Memory B cell (primary cell): ENCODE data around the gene WIPF3.

ENCODE experiments used
- ATAC-seq: fragments of 150-1000 bp; cut with Tn5 transposase; 2 replicates; pipeline ENCODE4 v1.10.0; 2021; ENCODE audit warnings: low read depth, mild to moderate bottlenecking, moderate library complexity
- DNase-seq, 2 donors: peaks; one replicate each; pipeline ENCODE4 v3.0.0; 2022; ENCODE audit warnings: low spot score in 2 of 2
- H3K27ac Mint-ChIP-seq: one replicate; pipeline ENCODE4 v1.8.0; 2022; ENCODE audit warnings: mild to moderate bottlenecking, moderate library complexity, mixed read lengths
- H3K27me3 Mint-ChIP-seq: one replicate; pipeline ENCODE4 v1.8.0; 2022; ENCODE audit warnings: mixed read lengths
- H3K36me3 Mint-ChIP-seq: one replicate; pipeline ENCODE4 v1.8.0; 2022; ENCODE audit warnings: mild to moderate bottlenecking, mixed read lengths
- H3K4me1 Mint-ChIP-seq: one replicate; pipeline ENCODE4 v1.8.0; 2022; ENCODE audit warnings: mixed read lengths
- H3K4me3 Mint-ChIP-seq: one replicate; pipeline ENCODE4 v1.8.0; 2022; ENCODE audit warnings: mild to moderate bottlenecking, moderate library complexity, mixed read lengths
- H3K9me3 Mint-ChIP-seq: one replicate; pipeline ENCODE4 v1.8.0; 2022; ENCODE audit warnings: mixed read lengths

The WIPF3 gene

DNA sequence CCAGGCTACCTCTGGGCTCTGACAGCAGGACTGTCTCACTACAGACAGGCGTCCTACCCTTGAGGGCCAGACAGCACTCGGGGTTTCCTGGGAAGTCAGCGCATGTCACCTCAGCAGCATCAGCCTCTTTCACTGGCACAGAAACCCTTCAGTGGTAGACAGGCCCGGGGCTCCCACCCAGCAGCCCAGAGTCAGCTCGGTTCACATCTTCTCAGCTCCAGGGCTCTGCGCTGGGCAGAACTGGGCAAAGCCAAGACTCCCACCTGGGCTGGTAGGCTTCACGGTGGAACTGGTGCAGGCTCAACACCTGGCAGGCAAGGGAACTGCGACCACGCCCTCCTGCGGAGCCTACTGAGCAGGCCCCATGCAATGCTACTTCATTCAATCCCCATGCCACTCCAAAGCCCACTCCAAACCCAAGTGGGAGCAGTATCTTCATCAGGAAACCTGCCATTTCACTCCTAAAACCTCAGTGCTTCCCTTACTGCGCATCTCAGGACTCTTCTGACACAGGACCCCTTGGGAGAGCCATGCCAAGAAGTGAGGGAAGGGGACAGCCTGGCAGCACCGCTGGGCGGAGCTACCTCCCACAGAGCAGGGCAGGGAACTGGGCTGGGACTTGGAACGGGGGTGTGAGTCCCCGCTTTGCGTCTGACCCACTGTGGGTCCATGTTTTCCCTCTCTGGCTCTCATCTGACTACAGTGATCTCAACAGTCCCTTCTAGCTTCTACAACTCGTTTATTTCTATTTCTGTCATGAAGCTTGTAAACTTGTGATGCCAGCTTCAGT is 122.9 kb downstream of the WIPF3 start:
- Mint-ChIP-seq H3K27ac (no peak overlapping the region), H3K9me3 (no peaks in the 10 kb centered on the region), H3K4me1 (no peaks in the 10 kb centered on the region), H3K4me3 (no peak overlapping the region), H3K36me3 (peaks cover 19% of the 10 kb centered on the region), H3K27me3 (no peaks in the 10 kb centered on the region)
- no peak for ATAC-seq
- no peak for DNase-seq

DNA sequence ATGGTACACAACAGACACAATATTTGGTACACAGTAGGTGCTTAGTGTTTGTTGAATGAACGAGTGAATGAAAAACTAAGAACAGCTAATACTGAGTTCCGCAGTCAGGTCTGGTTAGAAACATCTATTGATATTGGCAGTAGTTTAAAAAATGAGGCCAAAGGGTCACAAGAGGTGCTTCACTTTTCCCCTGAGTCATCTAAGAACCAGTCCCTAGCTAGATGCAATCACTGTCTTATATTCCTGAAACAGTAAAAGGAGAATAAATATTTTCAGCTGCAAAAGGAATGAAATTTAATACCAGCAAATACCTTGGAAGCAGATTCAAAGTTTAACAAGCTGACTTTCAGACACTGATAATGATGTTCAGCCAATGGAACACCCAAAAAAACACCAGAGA is 128.8 kb downstream of the WIPF3 start:
- no peaks in the 10 kb centered on the region for H3K27me3 Mint-ChIP-seq
- DNase-seq (no peak), ATAC-seq (no peak)
- H3K36me3 Mint-ChIP-seq = peaks cover 35% of the 10 kb centered on the region
- no peaks in the 10 kb centered on the region for H3K9me3 Mint-ChIP-seq
- no peak overlapping the region for H3K4me3 Mint-ChIP-seq
- H3K4me1 Mint-ChIP-seq = no peaks in the 10 kb centered on the region
- no peak overlapping the region for H3K27ac Mint-ChIP-seq

DNA sequence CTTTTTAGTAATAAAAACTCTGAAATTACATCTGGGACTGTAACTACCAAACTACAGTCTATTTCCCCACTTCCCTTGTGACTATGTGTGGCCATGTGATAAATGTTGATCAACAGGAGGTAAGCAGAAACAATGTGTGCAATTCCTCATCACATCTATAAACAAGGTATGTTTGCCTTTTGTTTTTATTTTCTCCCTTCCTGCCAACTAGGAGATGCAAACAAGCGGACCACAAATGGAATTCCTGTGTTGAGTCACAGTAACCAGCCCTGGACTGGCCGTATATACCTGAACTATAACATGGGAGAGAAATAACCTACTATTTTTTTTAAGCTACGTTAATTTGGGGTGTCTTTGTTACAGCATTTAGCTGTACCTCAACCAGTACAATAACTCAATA is 130.8 kb downstream of the WIPF3 start:
- H3K9me3 Mint-ChIP-seq = no peaks in the 10 kb centered on the region
- H3K27me3 Mint-ChIP-seq = no peaks in the 10 kb centered on the region
- no peaks in the 10 kb centered on the region for H3K4me1 Mint-ChIP-seq
- ATAC-seq (no peak), DNase-seq (no peak)
- peaks cover 38% of the 10 kb centered on the region for H3K36me3 Mint-ChIP-seq
- no peak overlapping the region for H3K27ac Mint-ChIP-seq
- no peak overlapping the region for H3K4me3 Mint-ChIP-seq

DNA sequence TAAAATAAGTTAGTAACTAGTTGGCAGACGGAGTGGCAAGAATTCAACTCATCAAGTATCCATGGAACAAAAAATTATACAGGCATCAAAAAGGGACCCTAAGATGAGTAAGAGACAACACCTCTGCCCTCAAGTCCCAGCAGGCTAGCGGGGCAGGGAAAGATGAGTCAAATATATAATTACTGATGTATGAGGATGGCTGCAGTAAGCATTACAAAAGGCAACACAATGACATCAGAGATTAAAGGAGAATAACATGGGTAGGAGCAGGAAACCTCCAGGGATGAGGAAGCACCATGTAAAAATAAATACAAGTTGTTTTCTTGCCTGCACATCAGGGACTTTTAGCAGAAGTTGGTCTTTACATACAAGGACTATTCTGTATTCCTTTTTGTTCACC is 133.9 kb downstream of the WIPF3 start:
- Mint-ChIP-seq H3K36me3 (peaks cover 44% of the 10 kb centered on the region), H3K4me3 (no peak overlapping the region), H3K27ac (no peak overlapping the region), H3K9me3 (no peaks in the 10 kb centered on the region), H3K27me3 (no peaks in the 10 kb centered on the region), H3K4me1 (no peaks in the 10 kb centered on the region)
- no peak for ATAC-seq
- no peak for DNase-seq

DNA sequence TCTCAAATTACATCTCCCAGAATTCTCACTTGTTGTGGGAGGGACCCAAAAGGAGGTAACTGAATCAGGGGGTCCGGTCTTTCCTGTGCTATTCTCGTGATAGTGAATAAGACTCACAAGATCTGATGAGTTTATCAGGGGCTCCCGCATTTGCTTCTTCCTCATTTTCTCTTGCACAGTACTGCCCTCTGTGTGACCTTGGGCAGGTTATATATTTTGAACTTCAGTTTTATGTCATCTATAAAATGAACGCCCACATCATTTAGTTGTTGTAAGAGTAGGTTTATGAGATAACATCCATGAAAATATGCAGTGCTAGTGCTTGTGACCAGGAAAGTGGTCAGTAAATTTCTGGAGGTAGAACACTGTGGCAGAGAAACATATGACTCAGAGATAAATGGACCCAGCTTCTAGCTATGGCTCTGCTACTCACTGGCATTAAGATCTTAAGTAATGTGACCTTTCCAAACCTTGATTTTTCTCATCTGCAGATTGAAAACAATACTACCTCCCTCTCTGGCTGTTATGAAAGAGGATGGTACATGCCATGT is 139.0 kb downstream of the WIPF3 start:
- ATAC-seq = no peak
- no peak for DNase-seq
- no peaks in the 10 kb centered on the region for H3K9me3 Mint-ChIP-seq

DNA sequence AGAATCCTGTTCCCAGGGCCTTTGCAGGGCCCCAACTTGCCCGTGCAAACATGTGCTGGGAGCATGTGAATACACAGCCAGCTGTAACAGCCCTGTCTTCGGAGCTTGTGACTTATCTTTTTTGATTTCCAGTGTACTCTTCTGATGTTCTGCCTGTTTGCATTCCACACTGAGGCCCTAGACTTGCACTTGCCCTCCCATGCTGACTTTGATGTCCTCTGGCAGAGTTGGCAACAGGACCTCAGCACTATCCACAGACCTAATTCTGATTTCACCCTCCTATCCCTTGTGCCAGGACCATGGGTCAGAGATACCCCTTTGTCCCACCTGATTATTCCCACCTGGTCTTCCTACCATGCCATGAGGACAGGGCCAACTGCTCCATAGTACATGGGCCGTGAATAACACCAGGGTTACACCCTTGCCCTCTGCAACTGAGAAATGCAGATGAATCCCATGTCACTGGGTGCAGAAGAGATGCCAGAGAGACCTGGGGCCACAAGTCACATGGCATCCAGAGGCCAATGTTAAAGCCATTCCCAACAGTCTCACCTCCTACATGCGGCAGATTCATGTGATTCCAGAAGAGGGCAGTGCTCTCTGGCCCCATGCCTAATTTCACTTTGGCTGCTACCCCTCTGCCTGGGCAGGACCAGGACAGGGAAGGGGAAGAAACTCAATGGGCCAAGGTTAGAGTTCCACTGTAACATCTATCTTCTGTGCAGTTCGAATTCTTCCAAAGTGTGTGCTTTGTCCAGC is 140.3 kb downstream of the WIPF3 start:
- H3K9me3 Mint-ChIP-seq = peaks cover 3% of the 10 kb centered on the region
- DNase-seq (no peak), ATAC-seq (peak; percentile 42)
- peaks cover 40% of the 10 kb centered on the region for H3K36me3 Mint-ChIP-seq
- no peaks in the 10 kb centered on the region for H3K4me1 Mint-ChIP-seq
- no peaks in the 10 kb centered on the region for H3K27me3 Mint-ChIP-seq
- no peak overlapping the region for H3K4me3 Mint-ChIP-seq
- no peak overlapping the region for H3K27ac Mint-ChIP-seq

More for the DNA sequence above, 139.0 kb downstream of the WIPF3 start:
- no peaks in the 10 kb centered on the region for H3K27me3 Mint-ChIP-seq
- H3K27ac Mint-ChIP-seq = no peak overlapping the region
- H3K36me3 Mint-ChIP-seq = peaks cover 38% of the 10 kb centered on the region
- H3K4me3 Mint-ChIP-seq = no peak overlapping the region
- no peaks in the 10 kb centered on the region for H3K4me1 Mint-ChIP-seq

DNA sequence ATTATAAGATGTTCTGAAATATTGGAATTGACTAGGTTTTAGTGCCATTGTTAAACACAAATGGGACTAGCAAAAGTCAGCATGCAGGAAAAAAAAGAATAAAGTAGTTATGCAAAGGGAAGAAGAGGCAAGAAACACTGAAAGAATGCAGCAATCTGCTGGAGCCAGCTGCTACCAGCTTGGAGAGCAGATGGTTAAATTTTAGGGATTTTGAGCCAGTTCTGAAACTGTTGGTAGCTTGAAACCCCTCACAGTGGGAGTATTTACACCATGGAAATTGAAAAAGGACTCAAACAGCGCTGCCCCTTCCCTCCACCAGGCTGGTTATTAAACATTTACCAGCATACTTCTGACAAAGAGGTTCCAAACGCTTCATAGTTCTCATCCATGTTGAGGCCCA is 142.3 kb downstream of the WIPF3 start:
- Mint-ChIP-seq H3K27me3 (no peaks in the 10 kb centered on the region), H3K27ac (no peak overlapping the region), H3K9me3 (peaks cover 3% of the 10 kb centered on the region), H3K4me1 (no peaks in the 10 kb centered on the region), H3K4me3 (no peak overlapping the region), H3K36me3 (peaks cover 42% of the 10 kb centered on the region)
- ATAC-seq (no peak), DNase-seq (no peak)

DNA sequence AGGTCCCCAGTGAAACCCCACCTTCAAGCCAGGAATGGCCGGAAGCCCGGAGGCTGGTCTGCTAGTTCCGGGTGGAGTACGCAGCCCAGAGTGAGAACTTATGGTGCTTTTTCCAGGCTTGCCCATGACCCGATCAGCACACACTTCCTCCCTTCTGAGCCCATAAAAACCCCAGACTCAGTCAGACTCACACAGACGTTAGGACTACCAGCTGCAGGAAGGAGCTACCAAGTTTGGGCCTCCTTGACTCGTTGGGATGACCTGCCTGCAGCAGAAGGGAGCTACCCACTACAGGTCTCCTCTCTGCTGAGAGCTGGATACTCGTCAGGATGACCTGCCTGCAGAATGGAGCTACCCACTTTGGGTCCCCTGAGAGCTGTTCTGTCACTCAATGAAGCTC is 144.2 kb downstream of the WIPF3 start:
- ATAC-seq = no peak
- peaks cover 39% of the 10 kb centered on the region for H3K36me3 Mint-ChIP-seq
- no peak overlapping the region for H3K4me3 Mint-ChIP-seq
- DNase-seq = no peak
- peaks cover 3% of the 10 kb centered on the region for H3K9me3 Mint-ChIP-seq
- peaks cover 2% of the 10 kb centered on the region for H3K4me1 Mint-ChIP-seq
- no peak overlapping the region for H3K27ac Mint-ChIP-seq
- no peaks in the 10 kb centered on the region for H3K27me3 Mint-ChIP-seq

DNA sequence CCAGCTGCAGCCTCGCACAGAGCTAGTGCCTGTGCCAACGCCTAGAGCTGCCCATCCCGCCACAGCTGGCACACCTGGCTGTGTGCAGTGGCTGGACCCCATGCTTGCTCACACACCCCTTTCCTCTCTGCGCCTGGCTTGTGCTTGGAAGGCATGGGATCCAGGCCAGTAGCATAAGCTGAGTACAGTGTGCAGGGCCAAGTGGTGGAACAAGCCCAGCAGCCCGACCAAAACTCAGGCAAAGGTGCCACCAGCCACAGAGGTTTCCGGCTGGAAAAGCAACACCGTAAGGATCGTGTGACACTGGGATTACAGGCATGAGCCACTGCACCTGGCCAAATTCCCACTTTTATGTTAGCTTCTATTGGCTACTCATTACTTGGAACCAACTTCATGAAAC is 144.9 kb downstream of the WIPF3 start:
- Mint-ChIP-seq H3K36me3 (peaks cover 36% of the 10 kb centered on the region), H3K27me3 (no peaks in the 10 kb centered on the region), H3K4me1 (peaks cover 9% of the 10 kb centered on the region), H3K9me3 (peaks cover 3% of the 10 kb centered on the region), H3K4me3 (no peak overlapping the region), H3K27ac (no peak overlapping the region)
- DNase-seq (no peak), ATAC-seq (no peak)

DNA sequence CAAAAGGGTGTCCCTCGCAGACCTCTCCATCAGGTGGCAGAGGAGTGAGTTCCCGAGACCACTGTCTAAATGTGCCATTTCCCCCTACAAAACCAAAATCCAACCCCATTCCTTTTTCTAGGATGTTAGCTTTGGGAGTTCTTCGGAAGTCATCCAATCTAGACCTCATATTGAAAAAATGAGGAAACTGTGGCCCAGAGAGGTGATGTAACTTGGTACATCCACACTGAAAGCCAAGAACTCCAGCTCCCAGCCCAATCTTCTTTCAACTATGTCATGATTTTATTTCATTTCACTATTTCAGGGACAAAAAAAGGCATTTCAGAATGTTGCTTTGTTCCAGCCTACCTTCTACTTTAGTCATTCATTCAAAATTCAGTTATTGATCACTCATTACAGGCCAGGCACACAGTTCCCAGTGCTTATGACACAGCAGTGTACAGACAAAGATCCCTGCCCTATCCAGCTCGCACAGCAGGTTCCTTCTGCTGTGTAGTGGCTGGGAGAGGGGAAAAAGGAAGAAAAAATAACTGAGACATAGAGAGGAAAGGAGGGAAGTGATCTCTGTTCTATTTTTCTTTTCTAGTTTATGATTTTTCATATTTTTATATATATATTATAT is 147.5 kb downstream of the WIPF3 start:
- H3K27me3 Mint-ChIP-seq = no peaks in the 10 kb centered on the region
- H3K9me3 Mint-ChIP-seq = peaks cover 3% of the 10 kb centered on the region
- no peak overlapping the region for H3K27ac Mint-ChIP-seq
- ATAC-seq = no peak
- no peak for DNase-seq
- peaks cover 28% of the 10 kb centered on the region for H3K36me3 Mint-ChIP-seq
- H3K4me1 Mint-ChIP-seq = peaks cover 26% of the 10 kb centered on the region
- no peak overlapping the region for H3K4me3 Mint-ChIP-seq

DNA sequence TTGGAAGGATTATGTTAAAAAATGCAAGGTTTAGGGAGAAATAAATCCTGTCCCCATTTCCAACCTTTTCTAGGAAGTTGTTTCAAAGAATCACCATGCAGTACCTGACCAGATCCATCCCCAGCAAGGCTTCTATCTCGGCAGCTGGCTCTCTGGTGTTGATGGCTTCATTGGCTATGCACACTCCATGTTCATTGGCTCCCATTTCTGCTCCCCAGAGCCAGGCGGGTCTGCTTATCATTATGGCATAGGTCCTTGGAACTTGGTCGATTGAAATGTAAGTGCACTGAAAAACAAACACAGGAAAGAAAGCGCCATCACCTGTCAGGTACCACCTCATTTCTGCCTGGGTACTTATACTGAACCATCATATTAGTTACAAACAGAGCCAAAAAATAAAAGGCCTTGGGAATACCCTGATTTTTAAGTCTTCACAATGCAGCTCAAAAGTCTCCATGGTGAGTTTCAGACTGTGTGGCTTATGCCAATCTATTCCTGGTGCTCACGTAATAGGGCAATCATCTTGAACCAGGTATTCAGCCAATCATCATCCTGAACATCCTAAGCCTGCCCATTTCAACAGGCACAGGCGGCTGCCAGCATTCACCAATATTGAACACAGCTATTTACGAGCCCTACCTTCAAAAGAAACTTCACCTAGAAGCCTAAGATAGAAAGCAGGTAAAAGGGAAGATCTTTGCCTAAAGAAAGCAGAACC is 148.9 kb downstream of the WIPF3 start:
- DNase-seq (no peak), ATAC-seq (no peak)
- no peak overlapping the region for H3K27ac Mint-ChIP-seq
- H3K4me3 Mint-ChIP-seq = no peak overlapping the region
- peaks cover 3% of the 10 kb centered on the region for H3K9me3 Mint-ChIP-seq
- peaks cover 28% of the 10 kb centered on the region for H3K4me1 Mint-ChIP-seq
- peaks cover 30% of the 10 kb centered on the region for H3K36me3 Mint-ChIP-seq
- H3K27me3 Mint-ChIP-seq = no peaks in the 10 kb centered on the region

DNA sequence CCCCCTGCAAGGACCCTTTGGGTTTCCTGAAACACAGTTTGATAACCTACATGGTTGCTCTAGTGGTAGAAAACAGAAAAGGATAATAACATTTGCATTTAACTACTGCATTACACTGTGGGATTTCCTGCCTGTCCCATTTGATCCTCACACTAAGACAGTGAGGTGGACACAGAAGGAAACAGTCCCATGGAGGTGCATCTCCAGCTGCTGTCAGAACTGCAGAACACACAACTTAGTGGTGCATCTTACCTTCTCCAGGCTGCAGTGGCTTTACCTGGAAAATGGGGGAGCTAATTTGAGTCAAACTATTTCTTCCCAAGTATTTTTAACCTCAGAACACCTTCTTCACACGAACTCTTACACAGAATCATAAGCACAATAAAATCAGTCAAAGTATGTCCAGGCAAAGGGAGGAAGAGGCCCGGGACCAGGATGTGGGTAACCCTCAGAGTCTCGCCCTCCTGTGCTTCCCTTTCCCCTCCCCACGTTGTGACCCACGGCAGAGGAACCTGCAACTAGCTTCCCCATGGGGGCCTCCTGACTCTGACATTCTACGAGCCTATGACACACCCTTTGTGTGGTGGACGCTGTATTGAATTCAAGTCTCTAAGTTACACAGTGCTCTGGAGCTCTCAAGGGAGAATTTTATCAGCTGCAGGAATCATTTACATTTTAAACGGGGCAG is 149.6 kb downstream of the WIPF3 start:
- ATAC-seq (peak; percentile 98), DNase-seq (peak in 1 of 2 donors; percentile 32)
- Mint-ChIP-seq H3K4me1 (peaks cover 28% of the 10 kb centered on the region), H3K4me3 (peak overlapping the region; percentile 16), H3K9me3 (peaks cover 3% of the 10 kb centered on the region), H3K36me3 (peaks cover 26% of the 10 kb centered on the region), H3K27ac (no peak overlapping the region), H3K27me3 (no peaks in the 10 kb centered on the region)

DNA sequence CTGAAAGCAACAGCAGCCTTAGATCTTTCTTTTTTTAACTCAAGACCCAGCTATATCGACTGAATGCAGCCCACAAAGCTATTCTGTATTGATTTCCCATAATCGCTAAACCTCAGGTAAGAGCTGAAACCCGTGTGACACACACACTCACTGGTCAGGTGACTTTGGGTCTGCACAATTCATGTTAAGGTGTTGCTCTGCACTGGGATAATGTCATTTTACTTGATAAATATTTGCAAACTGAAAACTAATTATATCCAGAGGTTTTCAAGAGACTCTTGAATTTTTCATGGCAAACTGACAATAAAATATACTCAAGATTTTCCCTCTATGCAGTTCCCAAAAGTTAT is 150.2 kb downstream of the WIPF3 start:
- no peak overlapping the region for H3K27ac Mint-ChIP-seq
- peak overlapping the region; percentile 16 for H3K4me3 Mint-ChIP-seq

More for the DNA sequence above, 150.2 kb downstream of the WIPF3 start:
- peaks cover 22% of the 10 kb centered on the region for H3K36me3 Mint-ChIP-seq
- no peak for ATAC-seq
- peaks cover 28% of the 10 kb centered on the region for H3K4me1 Mint-ChIP-seq
- DNase-seq = no peak
- no peaks in the 10 kb centered on the region for H3K9me3 Mint-ChIP-seq
- H3K27me3 Mint-ChIP-seq = no peaks in the 10 kb centered on the region
